HTR-8/SVneo (cell line): Measurements from ENCODE around the gene FARP2.
"Not testable (repeated sequence)": the region's sequence is repeated elsewhere in the genome, so short reads cannot be mapped to it uniquely, and the experiment has no call there.

Experiments used
- DNase-seq: peaks from one replicate; pipeline ENCODE4 v3.0.0; 2011; ENCODE audit warnings: low spot score, mixed read lengths; ENCODE audit not compliant: insufficient read length
- FAIRE-seq: peaks from 2 replicates; lab custom pipeline; 2011; peaks lifted over from hg19 to GRCh38; lab: Jason Lieb, UNC

The FARP2 gene

GRCh38 chr2:241498115-241499070, 142.3 kb downstream of the FARP2 start:
- FAIRE-seq (no peak), DNase-seq (no peak)

- FAIRE-seq (peak; percentile 31), DNase-seq (no peak)
These were observed 143.3 kb downstream of the FARP2 start for GRCh38 chr2:241499146-241499965.

GRCh38 chr2:241500016-241500415, 143.9 kb downstream of the FARP2 start:
- DNase-seq (no peak), FAIRE-seq (no peak)

- FAIRE-seq: no peak
These were observed 144.4 kb downstream of the FARP2 start for GRCh38 chr2:241500431-241500975.

GRCh38 chr2:241501099-241501541, 145.0 kb downstream of the FARP2 start:
- FAIRE-seq (no peak), DNase-seq (no peak)

More at GRCh38 chr2:241500431-241500975, 144.4 kb downstream of the FARP2 start:
- DNase-seq: no peak

- DNase-seq: no peak
- no peak for FAIRE-seq
These were observed 145.5 kb downstream of the FARP2 start for GRCh38 chr2:241501551-241501950.

GRCh38 chr2:241502281-241502680, 146.2 kb downstream of the FARP2 start:
- no peak for DNase-seq
- FAIRE-seq: no peak

GRCh38 chr2:241503776-241504392, 147.8 kb downstream of the FARP2 start:
- DNase-seq: no peak
- FAIRE-seq: no peak

GRCh38 chr2:241505086-241505780, 149.1 kb downstream of the FARP2 start:
- DNase-seq (no peak), FAIRE-seq (no peak)

GRCh38 chr2:241505781-241506201, 149.7 kb downstream of the FARP2 start:
- DNase-seq (no peak), FAIRE-seq (no peak)

- not testable (repeated sequence) for FAIRE-seq, DNase-seq
These were observed 150.2 kb downstream of the FARP2 start for GRCh38 chr2:241506317-241506716.

GRCh38 chr2:241506793-241507429, 150.8 kb downstream of the FARP2 start:
- peak; percentile 65 for FAIRE-seq
- no peak for DNase-seq

- peak; percentile 75 for DNase-seq
These were observed 151.6 kb downstream of the FARP2 start for GRCh38 chr2:241507430-241508239.

GRCh38 chr2:241508240-241509154, 152.4 kb downstream of the FARP2 start, which contains the start of gene STK25:
TSS of gene STK25 (minus strand) at chr2:241508584. CDS start at chr2:241508035, 549 bp downstream.
- FAIRE-seq (peak; percentile 95), DNase-seq (peak; percentile 99)

More at GRCh38 chr2:241507430-241508239, 151.6 kb downstream of the FARP2 start:
- no peak for FAIRE-seq

GRCh38 chr2:241509155-241509784, 153.2 kb downstream of the FARP2 start:
- FAIRE-seq (no peak), DNase-seq (no peak)

GRCh38 chr2:241511091-241511741, 155.1 kb downstream of the FARP2 start:
- DNase-seq: no peak
- FAIRE-seq: no peak
